GM23248 (cell line): ENCODE results near the gene SPSB3. TPM values are rescaled to one million over a fixed set of nuclear protein-coding genes. Genes with fewer than 3 reads are reported as not detected.

ENCODE experiments used
- DNase-seq: peaks from one replicate; pipeline ENCODE4 v3.0.0-alpha.2; 2015
- H2AFZ ChIP-seq: fragments of 200-600 bp; sonication (generic); 2 replicates; pipeline ENCODE4 v1.6.1; 2016; ENCODE audit warnings: antibody characterized with exemption
- H3F3A ChIP-seq: fragments of 200-600 bp; sonication (generic); 2 replicates; pipeline ENCODE4 v1.6.1; 2016; ENCODE audit warnings: mild to moderate bottlenecking, antibody characterized with exemption, mixed run types; ENCODE audit not compliant: insufficient read depth
- H3K27ac ChIP-seq: fragments of 200-600 bp; sonication (generic); 2 replicates; pipeline ENCODE4 v1.5.1; 2016; ENCODE audit warnings: mild to moderate bottlenecking
- H3K27me3 ChIP-seq: fragments of 200-600 bp; sonication (generic); replicated peaks from 2 replicates; pipeline ENCODE4 v1.6.1; 2016; ENCODE audit warnings: mild to moderate bottlenecking; ENCODE audit not compliant: insufficient read depth
- H3K36me3 ChIP-seq: fragments of 200-600 bp; sonication (generic); 2 replicates; pipeline ENCODE4 v1.6.1; 2016; ENCODE audit warnings: low read depth, mild to moderate bottlenecking
- H3K4me1 ChIP-seq: fragments of 200-600 bp; sonication (generic); 2 replicates; pipeline ENCODE4 v1.6.1; 2016; ENCODE audit warnings: mild to moderate bottlenecking; ENCODE audit not compliant: insufficient read depth
- H3K4me2 ChIP-seq: fragments of 200-600 bp; sonication (generic); one replicate; pipeline ENCODE4 v1.6.1; 2016; ENCODE audit warnings: mild to moderate bottlenecking; ENCODE audit not compliant: unreplicated experiment
- H3K4me3 ChIP-seq: fragments of 200-600 bp; sonication (generic); 2 replicates; pipeline ENCODE4 v1.5.1; 2016; ENCODE audit warnings: mild to moderate bottlenecking
- H3K79me2 ChIP-seq: fragments of 200-600 bp; sonication (generic); 2 replicates; pipeline ENCODE4 v1.6.1; 2016; ENCODE audit warnings: mild to moderate bottlenecking; ENCODE audit not compliant: insufficient read depth
- H3K9ac ChIP-seq: fragments of 200-600 bp; sonication (generic); 2 replicates; pipeline ENCODE4 v1.6.1; 2016; ENCODE audit warnings: mild to moderate bottlenecking
- H3K9me2 ChIP-seq: fragments of 200-600 bp; sonication (generic); 2 replicates; pipeline ENCODE4 v1.6.1; 2016; ENCODE audit warnings: mixed run types, mild to moderate bottlenecking, moderate library complexity; ENCODE audit not compliant: insufficient read depth
- H3K9me3 ChIP-seq: fragments of 200-600 bp; sonication (generic); one replicate; pipeline ENCODE4 v1.6.1; 2017; ENCODE audit warnings: low read depth
- H4K20me1 ChIP-seq: fragments of 200-600 bp; sonication (generic); 2 replicates; pipeline ENCODE4 v1.6.0; 2016; ENCODE audit not compliant: insufficient read depth
- EZH2 ChIP-seq: fragments of 200-600 bp; sonication (generic); IDR thresholded peaks from 2 replicates; pipeline ENCODE4 v1.6.1; 2018; ENCODE audit warnings: antibody characterized with exemption, mild to moderate bottlenecking; ENCODE audit not compliant: insufficient read depth, poor library complexity, severe bottlenecking
- EZH2phosphoT487 ChIP-seq: fragments of 200-600 bp; sonication (generic); IDR thresholded peaks from 2 replicates; pipeline ENCODE4 v1.6.1; 2018; ENCODE audit warnings: antibody characterized with exemption, moderate library complexity, mild to moderate bottlenecking, low read depth; ENCODE audit not compliant: insufficient read depth
- WGBS, 2 experiments: methylation state at CpG; one replicate each; pipeline ENCODE4 v1.1.6; 2015 to 2017; ENCODE audit warnings: low lambda C conversion rate in 2 of 2, low coverage in 1 of 2; ENCODE audit errors: missing lambda C conversion rate in 2 of 2; 5-methylcytosine and 5-hydroxymethylcytosine counted together
- in situ Hi-C: fragments of 300-500 bp; cut with MboI; formaldehyde crosslinking; loops from 2 replicates; pipeline ENCODE4 v1.15.0; 2020
- polyA plus RNA-seq: library from polyadenylated mRNA; unstranded; fragments of >200 nt; fragmentation: Nextera tagmentation; extraction: Ambion mirVana; gene quantifications from 2 replicates; pipeline ENCODE4 v1.2.1, GENCODE V29; 2016
- total RNA-seq: library from RNA; depleted of rRNA; stranded (reverse); fragments of >200 nt; shearing (Covaris generic); gene quantifications from 2 replicates; pipeline ENCODE4 v1.2.3, GENCODE V29; 2014

SPSB3 gene
- total and polyA plus RNA-seq, 2 experiments from 2014 or later = 35.3 to 35.6 TPM

- Histone ChIP-seq H3K4me2 (no peak overlapping the region), H3K27me3 (no peaks in the 10 kb centered on the region), H3K36me3 (no peaks in the 10 kb centered on the region), H2AFZ (no peak overlapping the region), H3K79me2 (no peaks in the 10 kb centered on the region), H3K9ac (no peak overlapping the region), H3F3A (peaks cover 7% of the 10 kb centered on the region), H4K20me1 (no peaks in the 10 kb centered on the region), H3K27ac (no peak overlapping the region), H3K4me1 (no peaks in the 10 kb centered on the region), H3K4me3 (no peak overlapping the region), H3K9me3 (no peaks in the 10 kb centered on the region), H3K9me2 (no peaks in the 10 kb centered on the region)
- 89 to 93% methylated on average over 12 to 16 of the region's 16 CpGs for WGBS, 2 experiments
- no peak for DNase-seq
- TF ChIP-seq EZH2 (no peak), EZH2phosphoT487 (no peak)
- in situ Hi-C loops = no loop called here
Observed at GRCh38 chr16:1810536-1810935, 28.2 kb upstream of the SPSB3 start.

GRCh38 chr16:1810106-1810505 is 27.7 kb upstream of the SPSB3 start:
- no peak for DNase-seq
- WGBS, 2 experiments = 91 to 93% methylated on average over 16 of the region's 16 CpGs
- no peak overlapping the region for H3K4me2 ChIP-seq
- no peaks in the 10 kb centered on the region for H3K4me1 ChIP-seq
- H3K79me2 ChIP-seq = no peaks in the 10 kb centered on the region
- no peak overlapping the region for H2AFZ ChIP-seq
- H3K9ac ChIP-seq = no peak overlapping the region
- H3F3A ChIP-seq = peaks cover 7% of the 10 kb centered on the region
- H3K4me3 ChIP-seq = no peak overlapping the region
- H3K9me2 ChIP-seq = no peaks in the 10 kb centered on the region
- in situ Hi-C loops = no loop called here
- no peaks in the 10 kb centered on the region for H3K9me3 ChIP-seq
- TF ChIP-seq EZH2phosphoT487 = no peak
- no peak for TF ChIP-seq EZH2
- H3K36me3 ChIP-seq = no peaks in the 10 kb centered on the region
- H4K20me1 ChIP-seq = no peaks in the 10 kb centered on the region
- H3K27me3 ChIP-seq = no peaks in the 10 kb centered on the region
- H3K27ac ChIP-seq = no peak overlapping the region

DNA sequence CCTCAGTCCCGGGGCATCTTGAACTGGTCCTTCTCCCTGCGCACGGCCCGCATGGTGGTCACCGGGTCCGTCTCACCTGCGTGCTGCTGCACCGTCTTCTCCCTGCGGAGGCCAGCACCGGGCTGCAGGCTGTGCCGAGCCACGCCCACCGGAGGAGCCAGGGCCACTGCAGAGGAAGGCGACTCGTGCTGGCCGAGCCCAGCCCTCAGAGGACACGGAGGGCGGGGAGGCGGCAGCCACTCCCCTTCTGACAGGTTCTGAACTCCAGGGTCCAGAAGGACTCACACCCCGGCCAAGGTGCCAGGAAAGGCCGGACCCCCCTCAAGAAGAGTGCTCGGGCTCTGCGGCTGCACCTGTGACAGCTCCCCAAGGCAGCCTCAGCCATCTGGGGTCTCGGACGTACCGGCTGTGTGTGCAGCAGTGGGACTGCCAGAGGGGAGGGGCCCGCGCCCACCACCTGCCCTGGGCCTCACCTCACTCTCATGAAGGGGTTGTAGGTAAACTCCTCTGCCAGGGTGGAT is 27.0 kb upstream of the SPSB3 start:
- no peak overlapping the region for H2AFZ ChIP-seq

DNA sequence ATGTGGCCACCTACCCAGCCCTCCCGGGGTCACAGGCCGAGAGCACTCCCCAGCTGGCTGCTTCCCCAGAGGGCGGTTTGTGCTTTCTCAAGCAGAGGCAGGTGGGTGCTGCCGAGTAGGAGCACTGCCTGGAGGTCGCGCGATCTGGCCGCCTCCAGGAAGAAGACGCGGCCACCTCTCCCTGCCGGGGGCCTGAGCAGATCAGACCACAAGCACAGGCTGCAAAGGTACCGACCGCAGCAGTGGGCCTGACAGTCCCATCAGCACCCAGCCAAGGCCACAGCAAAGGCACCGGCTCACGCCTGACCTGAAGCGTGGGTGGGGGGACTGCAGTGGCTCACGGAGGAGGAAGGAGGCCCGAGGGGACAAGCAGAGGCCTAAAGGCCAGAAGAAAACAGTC is 26.3 kb upstream of the SPSB3 start:
- no peaks in the 10 kb centered on the region for H3K27me3 ChIP-seq
- H3K4me1 ChIP-seq = no peaks in the 10 kb centered on the region
- no peak overlapping the region for H3K9ac ChIP-seq
- H3K9me2 ChIP-seq = no peaks in the 10 kb centered on the region
- no peak for DNase-seq
- no peak overlapping the region for H3K4me2 ChIP-seq
- TF ChIP-seq EZH2 (no peak), EZH2phosphoT487 (no peak)
- H3K36me3 ChIP-seq = no peaks in the 10 kb centered on the region
- H3K79me2 ChIP-seq = no peaks in the 10 kb centered on the region
- H2AFZ ChIP-seq = no peak overlapping the region
- H3K4me3 ChIP-seq = no peak overlapping the region
- in situ Hi-C loops = no loop called here
- no peak overlapping the region for H3K27ac ChIP-seq
- WGBS, 2 experiments = 84 to 85% methylated on average over 17 to 18 of the region's 18 CpGs
- peaks cover 5% of the 10 kb centered on the region for H3F3A ChIP-seq
- H3K9me3 ChIP-seq = no peaks in the 10 kb centered on the region
- no peaks in the 10 kb centered on the region for H4K20me1 ChIP-seq

More for the DNA sequence above, 27.0 kb upstream of the SPSB3 start:
- no peaks in the 10 kb centered on the region for H3K79me2 ChIP-seq
- H3K9ac ChIP-seq = no peak overlapping the region
- H3F3A ChIP-seq = peaks cover 7% of the 10 kb centered on the region
- no peaks in the 10 kb centered on the region for H3K9me3 ChIP-seq
- H3K27ac ChIP-seq = no peak overlapping the region
- TF ChIP-seq EZH2phosphoT487 (no peak), EZH2 (no peak)
- no peaks in the 10 kb centered on the region for H3K27me3 ChIP-seq
- no peaks in the 10 kb centered on the region for H4K20me1 ChIP-seq
- H3K36me3 ChIP-seq = no peaks in the 10 kb centered on the region
- no peaks in the 10 kb centered on the region for H3K4me1 ChIP-seq
- no peaks in the 10 kb centered on the region for H3K9me2 ChIP-seq
- DNase-seq = no peak
- H3K4me2 ChIP-seq = no peak overlapping the region
- in situ Hi-C loops = no loop called here
- H3K4me3 ChIP-seq = no peak overlapping the region
- 82 to 83% methylated on average over 24 to 28 of the region's 28 CpGs for WGBS, 2 experiments

- WGBS, 2 experiments = 92 to 95% methylated on average over 10 of the region's 10 CpGs
Observed at GRCh38 chr16:1807626-1808025, 25.3 kb upstream of the SPSB3 start.

More at GRCh38 chr16:1807626-1808025, 25.3 kb upstream of the SPSB3 start:
- H3K4me3 ChIP-seq = no peak overlapping the region
- H4K20me1 ChIP-seq = no peaks in the 10 kb centered on the region
- H3K4me1 ChIP-seq = no peaks in the 10 kb centered on the region
- no peak overlapping the region for H3K27ac ChIP-seq
- H3K27me3 ChIP-seq = no peaks in the 10 kb centered on the region
- no peaks in the 10 kb centered on the region for H3K9me2 ChIP-seq
- in situ Hi-C loops = no loop called here
- H3K9ac ChIP-seq = no peak overlapping the region
- no peak overlapping the region for H2AFZ ChIP-seq
- H3K4me2 ChIP-seq = no peak overlapping the region
- no peaks in the 10 kb centered on the region for H3F3A ChIP-seq
- H3K79me2 ChIP-seq = no peaks in the 10 kb centered on the region
- H3K9me3 ChIP-seq = no peaks in the 10 kb centered on the region
- TF ChIP-seq EZH2phosphoT487 (no peak), EZH2 (no peak)
- DNase-seq = no peak
- H3K36me3 ChIP-seq = no peaks in the 10 kb centered on the region
